PFSK-1 (cell line): ENCODE data around the gene NELFCD.

Experiments
- POLR2AphosphoS5 ChIP-seq: IDR thresholded peaks from 2 replicates; pipeline ENCODE4 v1.6.1; 2012; ENCODE audit warnings: low read depth, mild to moderate bottlenecking, control low read depth, low read length, moderate library complexity
- SIN3A ChIP-seq: IDR thresholded peaks from 2 replicates; pipeline ENCODE4 v1.6.1; 2012; ENCODE audit warnings: mild to moderate bottlenecking, low read length, moderate library complexity, borderline replicate concordance; ENCODE audit not compliant: insufficient read depth
- TF ChIP-seq, protein P1 (sequence below), 2 experiments: IDR thresholded peaks; 2 replicates each; pipeline versions ENCODE4 v1.6.1 to v1.8.0; 2011 to 2012; ENCODE audit warnings: low read depth in 2 of 2, low read length in 2 of 2, control low read depth in 1 of 2, inconsistent platforms in 1 of 2, mild to moderate bottlenecking in 1 of 2, moderate library complexity in 1 of 2; ENCODE audit not compliant: insufficient read depth in 1 of 2

DNA sequence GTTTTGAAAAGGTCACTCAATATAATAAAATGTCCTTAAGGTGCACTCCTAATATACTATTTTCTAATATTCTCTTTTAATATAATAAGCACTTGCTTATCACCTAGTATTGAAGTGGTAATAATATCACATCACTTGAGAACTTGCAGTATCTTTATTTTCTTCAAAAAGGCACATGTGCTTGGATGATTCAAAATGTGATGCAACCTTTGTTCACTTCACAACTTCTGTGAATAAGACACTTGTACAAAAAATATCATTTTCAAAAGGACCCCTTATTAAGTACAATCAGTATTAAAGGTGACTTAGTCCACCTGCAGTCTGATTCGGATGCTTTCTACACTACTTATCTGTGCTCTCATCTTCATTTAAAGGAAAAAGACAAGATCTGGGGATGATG is 58.2 kb downstream of the NELFCD start:
- TF ChIP-seq POLR2AphosphoS5 (no peak), SIN3A (no peak)
- TF ChIP-seq, protein P1, sequence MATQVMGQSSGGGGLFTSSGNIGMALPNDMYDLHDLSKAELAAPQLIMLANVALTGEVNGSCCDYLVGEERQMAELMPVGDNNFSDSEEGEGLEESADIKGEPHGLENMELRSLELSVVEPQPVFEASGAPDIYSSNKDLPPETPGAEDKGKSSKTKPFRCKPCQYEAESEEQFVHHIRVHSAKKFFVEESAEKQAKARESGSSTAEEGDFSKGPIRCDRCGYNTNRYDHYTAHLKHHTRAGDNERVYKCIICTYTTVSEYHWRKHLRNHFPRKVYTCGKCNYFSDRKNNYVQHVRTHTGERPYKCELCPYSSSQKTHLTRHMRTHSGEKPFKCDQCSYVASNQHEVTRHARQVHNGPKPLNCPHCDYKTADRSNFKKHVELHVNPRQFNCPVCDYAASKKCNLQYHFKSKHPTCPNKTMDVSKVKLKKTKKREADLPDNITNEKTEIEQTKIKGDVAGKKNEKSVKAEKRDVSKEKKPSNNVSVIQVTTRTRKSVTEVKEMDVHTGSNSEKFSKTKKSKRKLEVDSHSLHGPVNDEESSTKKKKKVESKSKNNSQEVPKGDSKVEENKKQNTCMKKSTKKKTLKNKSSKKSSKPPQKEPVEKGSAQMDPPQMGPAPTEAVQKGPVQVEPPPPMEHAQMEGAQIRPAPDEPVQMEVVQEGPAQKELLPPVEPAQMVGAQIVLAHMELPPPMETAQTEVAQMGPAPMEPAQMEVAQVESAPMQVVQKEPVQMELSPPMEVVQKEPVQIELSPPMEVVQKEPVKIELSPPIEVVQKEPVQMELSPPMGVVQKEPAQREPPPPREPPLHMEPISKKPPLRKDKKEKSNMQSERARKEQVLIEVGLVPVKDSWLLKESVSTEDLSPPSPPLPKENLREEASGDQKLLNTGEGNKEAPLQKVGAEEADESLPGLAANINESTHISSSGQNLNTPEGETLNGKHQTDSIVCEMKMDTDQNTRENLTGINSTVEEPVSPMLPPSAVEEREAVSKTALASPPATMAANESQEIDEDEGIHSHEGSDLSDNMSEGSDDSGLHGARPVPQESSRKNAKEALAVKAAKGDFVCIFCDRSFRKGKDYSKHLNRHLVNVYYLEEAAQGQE (IDR thresholded peaks at IDR 0.05; ENCODE audit: insufficient read depth in 1 of 2, low read depth in 2 of 2, low read length in 2 of 2), result no peak
